Measurements from ENCODE around the gene FCAR. TPM values are rescaled to one million over a fixed set of nuclear protein-coding genes. Genes with fewer than 3 reads are reported as not detected.

FCAR gene
- total and polyA plus RNA-seq, 2 experiments from 2014 or later = not detected

DNA sequence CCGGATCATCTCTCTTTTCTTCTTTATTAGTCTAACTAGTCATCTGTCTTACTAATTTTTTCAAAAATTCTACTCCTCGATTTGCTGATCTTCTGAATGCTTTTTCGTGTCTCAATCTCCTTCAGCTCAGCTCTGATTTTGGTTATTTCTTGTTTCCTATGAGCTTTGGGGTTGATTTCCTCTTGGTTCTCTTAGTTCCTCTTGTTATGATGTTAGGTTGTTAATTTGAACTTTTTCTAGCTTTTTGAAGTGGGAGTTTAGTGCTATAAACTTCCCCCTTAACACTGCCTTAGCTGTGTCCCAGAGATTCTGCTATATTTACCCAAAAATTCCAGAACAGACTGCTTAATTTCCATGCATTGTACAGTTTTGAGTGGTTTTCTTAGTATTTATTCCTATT, 3.4 kb downstream of the FCAR start:
- Mint-ChIP-seq H3K4me3 (no peak overlapping the region), H3K36me3 (ENCODE audit: low read depth) (0 out of 3 replicates have a peak, but pooled peaks cover 4% of the 10 kb centered on the region), H3K27ac (no peak overlapping the region), H3K4me1 (no peaks in the 10 kb centered on the region), H3K9me3 (peaks cover 62% of the 10 kb centered on the region), H3K27me3 (ENCODE audit: insufficient read depth, low read depth, poor library complexity) (peaks cover 8% of the 10 kb centered on the region)
- no peak overlapping the region for H3K4me3 ChIP-seq
- ATAC-seq (no peak), DNase-seq (ENCODE audit: low spot score) (no peak)
- no peaks in the 10 kb centered on the region for H3K36me3 ChIP-seq (ENCODE audit: insufficient read depth)
- H3K9me2 ChIP-seq (ENCODE audit: insufficient read depth) = no peaks in the 10 kb centered on the region
- no peaks in the 10 kb centered on the region; the same call in 1 of the 2 replicates for H3K27me3 ChIP-seq (ENCODE audit: insufficient read depth)
- H3K79me2 ChIP-seq (replicated peaks; ENCODE audit: insufficient read depth) = no peaks in the 10 kb centered on the region
- H2AFZ ChIP-seq = no peak overlapping the region
- H3K4me2 ChIP-seq = no peak overlapping the region
- TF ChIP-seq POLR2AphosphoS5 (IDR thresholded peaks at IDR 0.05; ENCODE audit: low read depth) = no peak
- TF ChIP-seq CREB1 (CRISPR knock-in tag; IDR thresholded peaks at IDR 0.05; ENCODE audit: low read depth) = no peak
- no peak for TF ChIP-seq EZH2 (IDR thresholded peaks at IDR 0.05; ENCODE audit: low read depth, unreplicated experiment)
- TF ChIP-seq, protein P1, sequence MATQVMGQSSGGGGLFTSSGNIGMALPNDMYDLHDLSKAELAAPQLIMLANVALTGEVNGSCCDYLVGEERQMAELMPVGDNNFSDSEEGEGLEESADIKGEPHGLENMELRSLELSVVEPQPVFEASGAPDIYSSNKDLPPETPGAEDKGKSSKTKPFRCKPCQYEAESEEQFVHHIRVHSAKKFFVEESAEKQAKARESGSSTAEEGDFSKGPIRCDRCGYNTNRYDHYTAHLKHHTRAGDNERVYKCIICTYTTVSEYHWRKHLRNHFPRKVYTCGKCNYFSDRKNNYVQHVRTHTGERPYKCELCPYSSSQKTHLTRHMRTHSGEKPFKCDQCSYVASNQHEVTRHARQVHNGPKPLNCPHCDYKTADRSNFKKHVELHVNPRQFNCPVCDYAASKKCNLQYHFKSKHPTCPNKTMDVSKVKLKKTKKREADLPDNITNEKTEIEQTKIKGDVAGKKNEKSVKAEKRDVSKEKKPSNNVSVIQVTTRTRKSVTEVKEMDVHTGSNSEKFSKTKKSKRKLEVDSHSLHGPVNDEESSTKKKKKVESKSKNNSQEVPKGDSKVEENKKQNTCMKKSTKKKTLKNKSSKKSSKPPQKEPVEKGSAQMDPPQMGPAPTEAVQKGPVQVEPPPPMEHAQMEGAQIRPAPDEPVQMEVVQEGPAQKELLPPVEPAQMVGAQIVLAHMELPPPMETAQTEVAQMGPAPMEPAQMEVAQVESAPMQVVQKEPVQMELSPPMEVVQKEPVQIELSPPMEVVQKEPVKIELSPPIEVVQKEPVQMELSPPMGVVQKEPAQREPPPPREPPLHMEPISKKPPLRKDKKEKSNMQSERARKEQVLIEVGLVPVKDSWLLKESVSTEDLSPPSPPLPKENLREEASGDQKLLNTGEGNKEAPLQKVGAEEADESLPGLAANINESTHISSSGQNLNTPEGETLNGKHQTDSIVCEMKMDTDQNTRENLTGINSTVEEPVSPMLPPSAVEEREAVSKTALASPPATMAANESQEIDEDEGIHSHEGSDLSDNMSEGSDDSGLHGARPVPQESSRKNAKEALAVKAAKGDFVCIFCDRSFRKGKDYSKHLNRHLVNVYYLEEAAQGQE (IDR thresholded peaks at IDR 0.05; ENCODE audit: unreplicated experiment) = no peak
- no peak for TF ChIP-seq NANOG (IDR thresholded peaks at IDR 0.05; ENCODE audit: borderline replicate concordance)
- TF ChIP-seq STAT1 (IDR thresholded peaks at IDR 0.05; ENCODE audit: unreplicated experiment) = no peak
- TF ChIP-seq ZNF114 (CRISPR knock-in tag; IDR thresholded peaks at IDR 0.05) = no peak
- H3K27ac ChIP-seq (ENCODE audit: low read depth) = no peak overlapping the region
- H4K20me1 ChIP-seq (replicated peaks; ENCODE audit: insufficient read depth) = no peaks in the 10 kb centered on the region
- peaks cover 14% of the 10 kb centered on the region for H3K4me1 ChIP-seq (ENCODE audit: insufficient read depth)
- no peaks in the 10 kb centered on the region; the same call in 1 of the 2 replicates for H3F3A ChIP-seq (replicated peaks; ENCODE audit: low read depth)

GRCh38 chr19:54881884-54882283, 7.8 kb downstream of the FCAR start:
- no peak overlapping the region for H2AFZ ChIP-seq
- Mint-ChIP-seq H3K27ac (no peak overlapping the region), H3K27me3 (ENCODE audit: insufficient read depth, low read depth, poor library complexity) (peaks cover 11% of the 10 kb centered on the region), H3K4me3 (no peak overlapping the region), H3K9me3 (peaks cover 45% of the 10 kb centered on the region), H3K36me3 (ENCODE audit: low read depth) (no peaks in the 10 kb centered on the region), H3K4me1 (no peaks in the 10 kb centered on the region)
- no peak overlapping the region for H3K4me2 ChIP-seq
- no peaks in the 10 kb centered on the region for H4K20me1 ChIP-seq (replicated peaks; ENCODE audit: insufficient read depth)
- H3K4me1 ChIP-seq (ENCODE audit: insufficient read depth) = peaks cover 7% of the 10 kb centered on the region
- TF ChIP-seq, protein P2, sequence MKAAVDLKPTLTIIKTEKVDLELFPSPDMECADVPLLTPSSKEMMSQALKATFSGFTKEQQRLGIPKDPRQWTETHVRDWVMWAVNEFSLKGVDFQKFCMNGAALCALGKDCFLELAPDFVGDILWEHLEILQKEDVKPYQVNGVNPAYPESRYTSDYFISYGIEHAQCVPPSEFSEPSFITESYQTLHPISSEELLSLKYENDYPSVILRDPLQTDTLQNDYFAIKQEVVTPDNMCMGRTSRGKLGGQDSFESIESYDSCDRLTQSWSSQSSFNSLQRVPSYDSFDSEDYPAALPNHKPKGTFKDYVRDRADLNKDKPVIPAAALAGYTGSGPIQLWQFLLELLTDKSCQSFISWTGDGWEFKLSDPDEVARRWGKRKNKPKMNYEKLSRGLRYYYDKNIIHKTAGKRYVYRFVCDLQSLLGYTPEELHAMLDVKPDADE (IDR thresholded peaks at IDR 0.05) = no peak
- TF ChIP-seq, protein P1 (IDR thresholded peaks at IDR 0.05; ENCODE audit: unreplicated experiment) = no peak
- no peak for TF ChIP-seq NANOG (IDR thresholded peaks at IDR 0.05; ENCODE audit: borderline replicate concordance)
- TF ChIP-seq JUNB (IDR thresholded peaks at IDR 0.05; ENCODE audit: unreplicated experiment) = no peak
- no peak for TF ChIP-seq CREB1 (CRISPR knock-in tag; IDR thresholded peaks at IDR 0.05; ENCODE audit: low read depth)
- H3K36me3 ChIP-seq (ENCODE audit: insufficient read depth) = no peaks in the 10 kb centered on the region
- no peak overlapping the region for H3K4me3 ChIP-seq
- ATAC-seq (no peak), DNase-seq (ENCODE audit: low spot score) (no peak)
- H3K9me2 ChIP-seq (ENCODE audit: insufficient read depth) = no peaks in the 10 kb centered on the region
- H3K27ac ChIP-seq (ENCODE audit: low read depth) = no peak overlapping the region
- H3F3A ChIP-seq (replicated peaks; ENCODE audit: low read depth) = no peaks in the 10 kb centered on the region
- H3K79me2 ChIP-seq (replicated peaks; ENCODE audit: insufficient read depth) = no peaks in the 10 kb centered on the region
- no peaks in the 10 kb centered on the region; the same call in 1 of the 2 replicates for H3K27me3 ChIP-seq (ENCODE audit: insufficient read depth)
